ENCODE results near the gene CDC23. TPM values are rescaled to one million over a fixed set of nuclear protein-coding genes. Genes with fewer than 3 reads are reported as not detected.

Gene CDC23
- total RNA-seq, 1 donor from 2014 or later, result 35.0 TPM

- no peak for DNase-seq (ENCODE audit: low read depth)
Measured at GRCh38 chr5:138140268-138140667, 72.9 kb downstream of the CDC23 start.

DNA sequence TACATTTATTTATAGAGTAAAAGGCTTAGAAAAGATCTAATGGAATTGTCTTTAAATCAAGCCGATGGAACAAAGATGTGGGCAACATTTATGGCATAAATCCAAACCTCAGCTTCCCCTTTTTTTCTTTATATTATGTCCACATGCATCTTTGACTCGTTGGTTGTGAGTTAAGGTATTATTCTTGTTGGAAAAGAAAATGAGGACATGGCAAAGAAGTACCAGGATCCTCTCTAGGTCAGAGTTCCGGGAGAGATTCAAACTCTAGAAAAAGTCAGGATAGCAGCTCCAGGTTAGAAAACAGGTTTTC is 73.4 kb downstream of the CDC23 start:
- DNase-seq (ENCODE audit: low read depth), result no peak

- DNase-seq (ENCODE audit: low read depth), result peak; percentile 72
Measured at GRCh38 chr5:138138949-138139780, 74.0 kb downstream of the CDC23 start, which contains the start of gene NME5. Gene NME5, minus strand, starts transcription at chr5:138139428. Its CDS starts 648 bp downstream, at chr5:138138780.

Other genes with a start within 250 kb of the CDC23 start
- 10.1 and 43.0 TPM in 2 replicates for gene FAM13B, start 180.2 kb downstream of the CDC23 start, total RNA-seq
- not detected in 2 replicates for gene WNT8A, start 129.3 kb downstream of the CDC23 start, total RNA-seq
- 7.1 and 17.1 TPM in 2 replicates for gene NME5, start 73.9 kb downstream of the CDC23 start, total RNA-seq
- gene BRD8, start 34.7 kb downstream of the CDC23 start, total RNA-seq, result 16.0 and 51.3 TPM in 2 replicates
- gene KIF20A, start 34.2 kb downstream of the CDC23 start, total RNA-seq, result 1.3 and 17.9 TPM in 2 replicates
- gene GFRA3, start 61.3 kb upstream of the CDC23 start, total RNA-seq, result not detected in 2 replicates
- gene CDC25C, start 118.5 kb upstream of the CDC23 start, total RNA-seq, result 0.35 and 2.6 TPM in 2 replicates
- gene FAM53C, start 124.9 kb upstream of the CDC23 start, total RNA-seq, result 26.2 and 29.2 TPM in 2 replicates
- 44.5 and 79.7 TPM in 2 replicates for gene KDM3B, start 139.4 kb upstream of the CDC23 start, total RNA-seq
- gene REEP2, start 225.7 kb upstream of the CDC23 start, total RNA-seq, result 2.1 and 7.6 TPM in 2 replicates

All from renal cortical epithelial cell (primary cell).